Upper lobe of left lung (tissue), 6 donors: ENCODE measurements around the gene SRSF1. TPM values are rescaled to one million over a fixed set of nuclear protein-coding genes. Genes with fewer than 3 reads are reported as not detected.
A peak's percentile ranks its signal among the peaks of the same experiment; 100 is the strongest.

Experiments used
- ATAC-seq, 2 donors: fragments of 200-7000 bp; cut with Tn5 transposase; one replicate each; pipeline ENCODE4 v1.9.1; 2022; ENCODE audit warnings: mild to moderate bottlenecking in 2 of 2, moderate library complexity in 2 of 2; ENCODE audit not compliant: low FRiP score in 2 of 2
- DNase-seq, 2 donors: peaks; one replicate each; pipeline ENCODE4 v3.0.0-alpha.2; 2019 to 2020
- H3K27ac ChIP-seq, 4 donors: fragments of 200-600 bp; sonication (generic); one replicate each; pipeline ENCODE4 v1.5.1; 2016 to 2019
- H3K27me3 ChIP-seq, 4 donors: fragments of 200-600 bp; sonication (generic); one replicate each; pipeline ENCODE4 v1.5.1; 2017 to 2019
- H3K36me3 ChIP-seq, 4 donors: fragments of 200-600 bp; sonication (generic); one replicate each; pipeline ENCODE4 v1.5.1; 2016 to 2019
- H3K4me1 ChIP-seq, 4 donors: fragments of 200-600 bp; sonication (generic); one replicate each; pipeline ENCODE4 v1.5.1; 2018 to 2019
- H3K4me3 ChIP-seq, 4 donors: fragments of 200-600 bp; sonication (generic); one replicate each; pipeline ENCODE4 v1.5.1; 2017 to 2019; ENCODE audit warnings: mild to moderate bottlenecking in 2 of 4, moderate library complexity in 1 of 4
- H3K9me3 ChIP-seq, 4 donors: fragments of 200-600 bp; sonication (generic); one replicate each; pipeline ENCODE4 v1.5.1; 2018 to 2019
- CTCF ChIP-seq, 6 experiments: fragments of 450-650 bp in 4 of 6; fragments of 200-600 bp in 2 of 6; sonication (generic) in 2 of 6; IDR thresholded peaks; one replicate each; pipeline ENCODE4 v1.5.1; 2016 to 2019; ENCODE audit warnings: antibody characterized with exemption in 6 of 6
- EP300 ChIP-seq, 4 donors: sonication (generic); formaldehyde crosslinking; IDR thresholded peaks; one replicate each; pipeline ENCODE4 v1.5.1; 2017; ENCODE audit warnings: antibody characterized with exemption in 4 of 4, control low read depth in 2 of 4
- POLR2A ChIP-seq, 4 donors: fragments of 450-650 bp; IDR thresholded peaks; one replicate each; pipeline ENCODE4 v1.5.1; 2016 to 2017; ENCODE audit warnings: antibody characterized with exemption in 4 of 4, mild to moderate bottlenecking in 2 of 4
- POLR2AphosphoS5 ChIP-seq, 2 donors: sonication (generic); formaldehyde crosslinking; IDR thresholded peaks; one replicate each; pipeline ENCODE4 v1.5.1; 2017; ENCODE audit warnings: antibody characterized with exemption in 2 of 2
- WGBS, 2 donors: methylation state at CpG; one replicate each; pipeline ENCODE4 v1.1.5; 2017 to 2018; 5-methylcytosine and 5-hydroxymethylcytosine counted together
- total RNA-seq, 6 donors: library from RNA; depleted of rRNA in 4 of 6; stranded (reverse); fragments of >200 nt in 4 of 6; gene quantifications; one replicate each; pipeline versions ENCODE4 v1.1.0 to v1.2.1, GENCODE V29; 2016 to 2021
- donor health status: DM: no; HTN: no; CAD: no; lungs with moderate emphysema.
- donor health status: DM: no; HTN: yes; CAD: no; lungs with severe emphysema.

The SRSF1 gene
- total RNA-seq, 6 donors from 2014 or later: 109 to 393 (median 160) TPM

GRCh38 chr17:58005728-58006559 lies 1.1 kb downstream of the SRSF1 start:
- ATAC-seq: peak in 1 of 2 donors; percentile 30
- H3K4me3 ChIP-seq: peak overlapping the region; percentile 68 to 90 (median 84)
- no peaks in the 10 kb centered on the region for H3K27me3 ChIP-seq
- TF ChIP-seq POLR2AphosphoS5 (IDR thresholded peaks at IDR 0.05) (no peak), EP300 (IDR thresholded peaks at IDR 0.05) (no peak)
- peak in 1 of 2 donors; percentile 85 for DNase-seq
- H3K4me1 ChIP-seq: peaks cover 35 to 58% (median 41%) of the 10 kb centered on the region in 4 donors
- peak overlapping the region; percentile 98 to 100 (median 98) for H3K27ac ChIP-seq
- H3K36me3 ChIP-seq: peaks cover 20 to 49% (median 27%) of the 10 kb centered on the region in 4 donors
- no peaks in the 10 kb centered on the region for H3K9me3 ChIP-seq
- WGBS, 2 donors: 4 to 8% methylated on average over 22 to 36 of the region's 36 CpGs

- peaks cover 35 to 58% (median 41%) of the 10 kb centered on the region in 4 donors for H3K4me1 ChIP-seq
- H3K27me3 ChIP-seq: no peaks in the 10 kb centered on the region
- TF ChIP-seq POLR2AphosphoS5 (IDR thresholded peaks at IDR 0.05) (no peak), EP300 (IDR thresholded peaks at IDR 0.05) (no peak), POLR2A (IDR thresholded peaks at IDR 0.05) (no peak), CTCF (IDR thresholded peaks at IDR 0.05) (no peak)
- peak overlapping the region in 2 of 4 donors; percentile 9 to 99 for H3K27ac ChIP-seq
- H3K4me3 ChIP-seq: peak overlapping the region in 3 of 4 donors; percentile 68 to 90 (median 89)
- no peak for DNase-seq
- ATAC-seq: no peak
- H3K9me3 ChIP-seq: no peaks in the 10 kb centered on the region
- 43 to 57% methylated on average over 12 of the region's 12 CpGs for WGBS, 2 donors
- H3K36me3 ChIP-seq: peaks cover 20 to 56% (median 27%) of the 10 kb centered on the region in 4 donors
Observed at GRCh38 chr17:58005031-58005727, 1.9 kb downstream of the SRSF1 start.

- no peak for TF ChIP-seq POLR2A (IDR thresholded peaks at IDR 0.05)
- ATAC-seq: no peak
- Histone ChIP-seq H3K36me3 (peaks cover 20 to 64% (median 27%) of the 10 kb centered on the region in 4 donors), H3K27ac (no peak overlapping the region), H3K27me3 (no peaks in the 10 kb centered on the region), H3K9me3 (no peaks in the 10 kb centered on the region), H3K4me1 (peaks cover 35 to 64% (median 45%) of the 10 kb centered on the region in 4 donors), H3K4me3 (no peak overlapping the region)
- no peak for DNase-seq
- WGBS, 2 donors: 60 to 74% methylated on average over 3 of the region's 3 CpGs
Observed at GRCh38 chr17:58004060-58004459, 3.0 kb downstream of the SRSF1 start.

- Histone ChIP-seq H3K9me3 (no peaks in the 10 kb centered on the region), H3K4me1 (peaks cover 31 to 59% (median 42%) of the 10 kb centered on the region in 4 donors), H3K36me3 (peaks cover 20 to 68% (median 27%) of the 10 kb centered on the region in 4 donors), H3K4me3 (no peak overlapping the region), H3K27me3 (no peaks in the 10 kb centered on the region), H3K27ac (no peak overlapping the region)
- DNase-seq: no peak
- no peak for TF ChIP-seq EP300 (IDR thresholded peaks at IDR 0.05)
- no peak for TF ChIP-seq POLR2A (IDR thresholded peaks at IDR 0.05)
- WGBS, 2 donors: 97 to 98% methylated on average over 2 of the region's 2 CpGs
- ATAC-seq: no peak
Observed at GRCh38 chr17:58002973-58003372, 4.1 kb downstream of the SRSF1 start.

GRCh38 chr17:58002154-58002948 lies 4.7 kb downstream of the SRSF1 start:
- no peak for ATAC-seq
- Histone ChIP-seq H3K36me3 (peaks cover 20 to 74% (median 30%) of the 10 kb centered on the region in 4 donors), H3K27me3 (no peaks in the 10 kb centered on the region), H3K9me3 (no peaks in the 10 kb centered on the region), H3K4me3 (no peak overlapping the region), H3K4me1 (peaks cover 29 to 57% (median 40%) of the 10 kb centered on the region in 4 donors), H3K27ac (no peak overlapping the region)
- WGBS, 2 donors: 69 to 76% methylated on average over 4 of the region's 4 CpGs
- no peak for TF ChIP-seq CTCF (IDR thresholded peaks at IDR 0.05)
- TF ChIP-seq EP300 (IDR thresholded peaks at IDR 0.05): no peak
- TF ChIP-seq POLR2AphosphoS5 (IDR thresholded peaks at IDR 0.05): no peak
- no peak for TF ChIP-seq POLR2A (IDR thresholded peaks at IDR 0.05)
- no peak for DNase-seq
